GM18861 (cell line): Measurements from ENCODE around the gene RACK1.
A peak's percentile ranks its signal among the peaks of the same experiment; 100 is the strongest.

Experiments
- ATAC-seq: cut with Tn5 transposase; IDR thresholded peaks from one replicate; pipeline ENCODE4 v1.9.1; 2021; ENCODE audit not compliant: unreplicated experiment

The RACK1 gene

DNA sequence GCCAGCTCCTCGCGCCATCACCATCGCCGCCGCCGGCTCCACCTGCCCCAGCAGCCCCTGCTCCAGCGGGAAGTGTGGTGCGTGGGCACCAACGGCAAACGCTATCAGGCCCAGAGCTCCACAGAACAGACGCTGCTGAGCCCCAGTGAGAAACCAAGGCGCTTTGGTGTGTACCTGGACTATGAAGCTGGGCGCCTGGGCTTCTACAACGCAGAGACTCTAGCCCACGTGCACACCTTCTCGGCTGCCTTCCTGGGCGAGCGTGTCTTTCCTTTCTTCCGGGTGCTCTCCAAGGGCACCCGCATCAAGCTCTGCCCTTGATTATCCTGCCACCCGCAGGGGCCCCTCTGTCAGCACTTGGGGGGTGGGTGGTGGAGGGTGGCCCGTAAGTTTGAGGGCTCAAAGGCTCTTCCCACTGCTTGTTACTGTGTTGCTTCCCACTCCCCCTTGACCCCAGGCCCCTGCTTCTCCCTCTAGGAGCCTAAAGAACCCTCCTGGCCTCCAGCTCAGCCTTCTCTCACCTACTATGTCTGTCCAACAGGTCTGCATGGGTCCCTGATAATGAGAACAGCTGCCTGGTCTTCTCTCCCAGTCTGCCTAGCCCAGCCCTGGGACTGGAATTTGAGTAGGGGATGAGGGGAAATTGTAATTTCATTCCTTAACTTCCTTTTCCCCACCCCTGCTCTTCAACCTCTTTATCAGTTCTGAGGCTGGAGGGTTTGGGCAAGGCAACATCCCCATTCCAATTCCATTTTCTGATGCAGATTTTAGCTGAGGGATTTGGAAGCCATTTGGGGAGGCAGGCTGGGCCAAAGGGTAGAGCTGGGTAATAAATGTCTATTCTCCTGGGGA, 9.0 kb downstream of the RACK1 start:
- no peak for ATAC-seq

DNA sequence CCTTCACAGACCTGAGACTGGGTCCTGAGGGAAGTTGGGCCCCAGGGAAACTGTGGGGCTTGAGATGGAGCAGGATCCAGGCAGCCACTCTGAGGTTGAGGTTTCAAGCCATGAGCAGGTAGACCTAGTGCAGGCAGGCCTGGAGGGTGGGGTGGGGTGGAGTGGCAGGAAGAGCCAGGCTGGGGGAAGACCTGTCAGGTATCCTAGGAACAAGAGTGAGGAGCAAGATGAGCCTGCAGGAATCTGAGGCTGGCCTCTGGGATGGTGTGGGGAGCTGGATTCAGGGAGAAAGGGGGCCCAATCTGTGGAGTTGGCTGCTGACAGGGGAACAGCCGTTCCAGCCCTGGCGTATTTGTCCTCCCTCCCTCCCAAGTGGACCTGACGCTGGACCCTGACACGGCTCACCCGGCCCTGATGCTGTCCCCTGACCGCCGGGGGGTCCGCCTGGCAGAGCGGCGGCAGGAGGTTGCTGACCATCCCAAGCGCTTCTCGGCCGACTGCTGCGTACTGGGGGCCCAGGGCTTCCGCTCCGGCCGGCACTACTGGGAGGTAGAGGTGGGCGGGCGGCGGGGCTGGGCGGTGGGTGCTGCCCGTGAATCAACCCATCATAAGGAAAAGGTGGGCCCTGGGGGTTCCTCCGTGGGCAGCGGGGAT, 9.8 kb downstream of the RACK1 start:
- no peak for ATAC-seq

DNA sequence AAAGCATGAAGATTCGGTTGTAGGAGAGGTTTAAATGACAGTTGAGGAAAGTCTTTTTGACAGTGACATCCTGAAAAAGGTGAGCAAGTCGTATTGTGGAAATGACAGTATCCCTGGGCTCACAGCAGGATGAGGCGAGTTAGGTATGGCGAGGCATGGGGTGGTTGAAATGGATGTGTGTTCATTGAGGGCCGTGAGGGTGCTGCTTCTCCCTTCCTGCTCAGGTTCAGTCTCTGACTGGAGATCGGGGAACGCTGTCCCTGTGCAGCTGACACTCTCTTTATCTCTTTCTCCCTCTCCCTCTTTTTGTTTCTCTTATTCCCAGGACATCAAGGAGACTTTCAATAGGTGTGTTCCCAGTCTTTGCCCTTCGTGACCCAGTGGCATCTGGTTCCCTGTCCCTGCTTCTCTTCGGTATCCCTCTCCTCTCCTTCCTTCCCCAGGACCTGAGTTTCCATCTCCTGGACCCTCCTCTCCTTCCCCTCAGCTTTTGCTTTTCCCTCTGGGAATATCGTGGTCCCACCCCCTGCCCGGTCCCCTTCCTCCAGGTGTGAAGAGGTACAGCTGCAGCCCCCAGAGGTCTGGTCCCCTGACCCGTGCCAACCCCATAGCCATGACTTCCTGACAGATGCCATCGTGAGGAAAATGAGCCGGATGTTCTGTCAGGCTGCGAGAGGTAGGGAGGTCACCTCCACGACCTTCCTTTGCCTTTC, 10.5 kb downstream of the RACK1 start:
- no peak for ATAC-seq

DNA sequence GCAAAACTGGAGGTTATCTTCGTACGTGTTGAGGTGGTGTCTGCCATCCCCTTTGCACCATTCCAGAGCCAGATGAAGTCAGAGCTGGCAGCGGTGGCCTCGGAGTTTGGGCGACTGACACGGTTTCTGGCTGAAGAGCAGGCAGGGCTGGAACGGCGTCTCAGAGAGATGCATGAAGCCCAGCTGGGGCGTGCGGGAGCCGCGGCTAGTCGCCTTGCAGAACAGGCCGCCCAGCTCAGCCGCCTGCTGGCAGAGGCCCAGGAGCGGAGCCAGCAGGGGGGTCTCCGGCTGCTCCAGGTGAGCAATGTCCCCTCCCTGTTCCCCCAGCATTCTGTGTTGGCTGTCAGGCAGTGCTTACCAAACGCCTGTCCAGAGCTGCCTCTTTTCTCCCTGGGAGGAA, 11.1 kb downstream of the RACK1 start:
- no peak for ATAC-seq

DNA sequence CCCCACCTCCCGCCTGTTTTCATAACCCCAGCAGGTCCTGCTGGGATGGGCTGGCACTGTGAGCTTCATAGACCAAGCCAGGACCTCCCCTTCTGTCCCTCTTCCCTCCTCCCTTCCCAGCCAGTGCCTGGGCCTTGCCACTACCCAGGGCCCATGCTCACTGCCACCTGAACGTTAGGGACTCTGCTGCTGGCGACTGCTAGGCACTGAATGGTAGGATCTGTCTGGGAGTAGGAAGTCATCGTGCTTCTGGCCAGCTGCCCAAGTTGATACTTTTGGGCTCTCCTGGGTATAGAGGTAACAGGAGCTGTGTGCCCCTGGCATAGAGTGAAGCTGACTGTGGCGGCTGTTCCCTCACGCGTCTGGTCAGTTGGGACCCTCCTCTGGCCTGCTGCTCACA, 12.3 kb downstream of the RACK1 start:
- ATAC-seq: no peak

DNA sequence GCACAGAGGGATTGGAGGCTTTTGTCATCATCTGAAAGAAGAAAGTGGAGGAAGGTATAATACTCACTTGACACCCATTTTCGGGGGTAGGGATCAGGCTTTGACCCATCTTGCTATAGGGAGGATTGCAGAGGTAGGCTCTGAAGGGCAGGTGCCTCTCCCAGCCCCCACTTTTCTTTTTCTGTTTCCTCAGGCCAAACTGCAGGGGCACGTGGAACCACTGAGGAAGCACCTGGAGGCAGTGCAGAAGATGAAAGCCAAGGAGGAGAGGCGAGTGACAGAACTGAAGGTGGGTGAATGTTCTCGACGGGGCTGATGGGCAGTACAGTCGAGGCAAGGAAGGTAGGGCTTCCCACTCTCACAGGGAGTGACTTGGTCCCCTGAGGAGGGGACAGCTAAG, 13.2 kb downstream of the RACK1 start:
- no peak for ATAC-seq

DNA sequence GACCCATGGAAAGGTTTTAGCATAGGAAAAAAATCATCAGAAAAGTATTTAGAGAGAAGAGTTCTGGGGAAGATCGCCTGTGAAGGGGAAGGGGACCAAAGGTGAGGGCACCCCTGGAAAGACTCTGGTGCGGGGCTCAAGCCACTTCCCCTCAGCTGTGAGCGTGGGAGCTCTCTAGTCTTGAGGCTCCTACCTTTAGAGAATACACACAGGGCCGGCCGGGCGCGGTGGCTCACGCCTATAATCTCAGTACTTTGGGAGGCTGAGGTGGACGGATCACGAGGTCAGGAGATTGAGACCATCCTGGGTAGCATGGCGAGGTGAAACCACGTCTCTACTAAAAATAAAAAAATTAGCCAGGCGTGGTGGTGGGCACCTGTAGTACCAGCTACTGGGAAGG, 13.7 kb downstream of the RACK1 start:
- ATAC-seq: no peak

DNA sequence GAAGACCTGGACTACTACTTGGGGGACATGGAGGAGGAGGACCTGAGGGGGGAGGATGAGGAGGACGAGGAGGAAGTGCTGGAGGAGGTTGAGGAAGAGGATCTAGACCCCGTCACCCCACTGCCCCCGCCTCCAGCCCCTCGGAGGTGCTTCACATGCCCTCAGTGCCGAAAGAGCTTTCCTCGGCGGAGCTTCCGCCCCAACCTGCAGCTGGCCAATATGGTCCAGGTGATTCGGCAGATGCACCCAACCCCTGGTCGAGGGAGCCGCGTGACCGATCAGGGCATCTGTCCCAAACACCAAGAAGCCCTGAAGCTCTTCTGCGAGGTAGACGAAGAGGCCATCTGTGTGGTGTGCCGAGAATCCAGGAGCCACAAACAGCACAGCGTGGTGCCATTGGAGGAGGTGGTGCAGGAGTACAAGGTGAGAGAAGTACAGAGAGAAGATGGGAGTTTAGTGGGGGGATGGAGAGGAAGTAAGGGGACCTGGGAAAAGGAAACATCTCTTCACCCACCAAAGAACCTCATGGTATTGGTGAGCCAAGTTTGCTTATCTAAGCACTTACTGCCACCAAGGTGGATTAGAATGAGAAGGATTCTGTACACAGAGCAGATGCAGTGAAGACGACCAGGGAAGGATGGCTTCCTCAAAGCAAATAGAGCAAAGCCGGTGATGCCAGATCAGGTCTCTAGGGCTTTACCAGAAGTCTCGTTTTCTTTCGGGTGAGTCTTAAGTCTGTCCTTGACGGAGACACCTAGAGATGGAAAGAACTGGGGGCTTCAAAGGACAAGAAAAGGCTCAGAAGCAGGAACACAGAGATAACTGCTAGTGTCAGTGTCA, 19.1 kb downstream of the RACK1 start:
- no peak for ATAC-seq

DNA sequence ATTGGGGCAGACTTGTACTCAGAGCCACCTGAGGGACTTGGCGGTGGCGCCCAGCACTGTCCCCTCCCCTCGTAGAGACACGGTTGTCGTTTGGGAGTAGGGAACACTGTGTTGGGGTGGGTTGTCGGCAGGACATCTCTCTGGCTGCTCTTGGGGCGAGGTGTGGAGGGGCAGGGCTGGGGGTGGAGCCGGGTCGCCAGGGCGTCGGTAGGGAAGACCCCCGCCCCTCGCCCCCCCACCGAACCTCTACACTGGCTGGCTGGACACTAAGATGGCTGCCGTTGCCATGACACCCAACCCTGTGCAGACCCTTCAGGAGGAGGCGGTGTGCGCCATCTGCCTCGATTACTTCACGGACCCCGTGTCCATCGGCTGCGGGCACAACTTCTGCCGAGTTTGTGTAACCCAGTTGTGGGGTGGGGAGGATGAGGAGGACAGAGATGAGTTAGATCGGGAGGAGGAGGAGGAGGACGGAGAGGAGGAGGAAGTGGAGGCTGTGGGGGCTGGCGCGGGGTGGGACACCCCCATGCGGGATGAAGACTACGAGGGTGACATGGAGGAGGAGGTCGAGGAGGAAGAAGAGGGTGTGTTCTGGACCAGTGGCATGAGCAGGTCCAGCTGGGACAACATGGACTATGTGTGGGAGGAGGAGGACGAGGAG, 19.8 kb downstream of the RACK1 start:
- no peak for ATAC-seq

DNA sequence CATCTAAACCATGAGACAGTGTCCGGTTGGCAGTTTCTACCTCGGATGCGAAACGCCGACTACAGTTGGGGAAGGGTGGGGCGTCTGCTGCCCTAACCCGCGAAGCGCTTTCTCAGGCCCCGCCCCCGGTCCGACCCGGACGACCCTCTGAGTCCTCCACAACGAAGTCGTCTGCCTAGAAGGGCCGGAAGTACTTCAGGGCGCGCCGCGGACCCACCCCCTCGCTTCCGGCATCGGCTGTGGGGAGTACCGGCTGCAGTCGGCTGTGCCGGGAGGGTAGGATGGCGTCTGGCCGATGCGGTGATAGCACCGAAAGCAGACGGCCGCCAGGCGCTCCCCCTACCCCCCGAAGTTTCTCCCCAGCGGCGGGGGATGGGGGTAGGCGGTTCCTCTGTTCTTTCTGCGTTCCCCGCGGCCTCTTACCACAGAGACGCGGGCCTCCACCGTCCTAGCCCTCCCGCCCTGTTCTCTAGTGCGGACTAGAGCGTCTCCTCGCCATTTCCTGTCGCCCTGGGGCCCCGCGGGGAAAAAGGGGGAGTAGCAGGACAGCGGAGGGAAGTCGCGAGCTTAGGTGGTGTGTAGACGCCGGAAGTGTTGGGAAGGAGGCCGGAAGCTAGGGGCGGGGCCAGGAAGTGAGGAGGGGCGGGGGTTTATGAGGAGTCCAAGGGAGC, 20.5 kb downstream of the RACK1 start, which contains the start of gene TRIM41:
Gene TRIM41 (plus strand): TSS at position 224 of the 671 bp plus-strand sequence. CDS start 719 bp downstream, outside the sequence.
- peak; percentile 41 for ATAC-seq

DNA sequence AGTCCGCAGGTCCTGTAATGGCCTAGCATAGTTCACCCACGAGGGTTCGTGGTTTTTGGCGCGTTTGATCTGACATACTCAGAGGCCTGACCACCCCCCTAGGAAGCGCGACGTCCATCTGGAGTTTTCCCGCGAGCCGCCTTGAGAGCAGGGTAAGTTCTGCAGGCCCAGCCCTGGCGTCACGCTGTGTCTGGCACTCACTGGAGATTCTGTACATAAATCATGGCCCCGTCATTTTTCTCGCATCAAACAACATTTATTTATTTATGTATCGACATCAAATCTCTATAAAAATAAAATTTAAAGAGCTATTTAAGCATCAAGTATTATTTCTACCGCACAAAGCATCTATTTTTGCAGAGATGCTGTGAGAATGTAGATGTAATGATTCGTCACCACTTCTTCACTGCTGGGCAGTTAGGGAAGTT, 21.1 kb downstream of the RACK1 start:
- ATAC-seq: no peak

DNA sequence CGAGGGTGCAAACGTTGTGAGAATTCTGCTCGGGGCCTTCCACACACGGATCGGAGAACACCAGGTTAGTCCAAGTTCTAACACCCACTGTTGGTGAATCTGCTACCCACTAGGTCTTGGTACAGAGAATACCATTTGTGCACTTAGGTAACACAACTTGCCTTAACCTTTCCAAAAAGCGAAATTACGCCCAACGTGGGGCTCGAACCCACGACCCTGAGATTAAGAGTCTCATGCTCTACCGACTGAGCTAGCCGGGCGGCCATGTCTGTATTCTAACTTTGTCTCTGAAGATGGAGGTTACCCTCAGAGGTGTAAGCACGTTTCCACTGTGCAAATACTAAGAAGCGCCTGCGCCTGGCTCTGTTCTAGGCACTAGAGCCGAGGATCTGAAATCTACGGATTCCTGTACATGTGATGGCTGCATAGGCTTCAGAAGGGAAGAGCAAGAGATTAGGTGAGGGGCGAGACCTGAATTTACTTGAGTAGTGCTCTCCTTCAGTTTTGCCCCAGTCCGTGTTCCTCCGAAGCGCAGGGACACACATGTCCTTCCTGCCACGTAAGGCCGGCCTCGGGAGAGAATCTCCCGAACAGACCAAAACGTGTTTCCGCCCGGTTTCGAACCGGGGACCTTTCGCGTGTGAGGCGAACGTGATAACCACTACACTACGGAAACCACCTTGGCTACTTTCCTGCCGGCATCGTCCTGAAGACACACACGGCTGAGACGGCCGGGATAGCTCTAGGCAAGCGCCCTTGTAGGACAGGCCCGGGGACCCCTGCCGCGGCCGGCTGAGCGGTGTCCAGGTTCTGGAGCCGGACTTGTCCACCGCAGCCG, 21.7 kb downstream of the RACK1 start:
- ATAC-seq: peak; percentile 20

DNA sequence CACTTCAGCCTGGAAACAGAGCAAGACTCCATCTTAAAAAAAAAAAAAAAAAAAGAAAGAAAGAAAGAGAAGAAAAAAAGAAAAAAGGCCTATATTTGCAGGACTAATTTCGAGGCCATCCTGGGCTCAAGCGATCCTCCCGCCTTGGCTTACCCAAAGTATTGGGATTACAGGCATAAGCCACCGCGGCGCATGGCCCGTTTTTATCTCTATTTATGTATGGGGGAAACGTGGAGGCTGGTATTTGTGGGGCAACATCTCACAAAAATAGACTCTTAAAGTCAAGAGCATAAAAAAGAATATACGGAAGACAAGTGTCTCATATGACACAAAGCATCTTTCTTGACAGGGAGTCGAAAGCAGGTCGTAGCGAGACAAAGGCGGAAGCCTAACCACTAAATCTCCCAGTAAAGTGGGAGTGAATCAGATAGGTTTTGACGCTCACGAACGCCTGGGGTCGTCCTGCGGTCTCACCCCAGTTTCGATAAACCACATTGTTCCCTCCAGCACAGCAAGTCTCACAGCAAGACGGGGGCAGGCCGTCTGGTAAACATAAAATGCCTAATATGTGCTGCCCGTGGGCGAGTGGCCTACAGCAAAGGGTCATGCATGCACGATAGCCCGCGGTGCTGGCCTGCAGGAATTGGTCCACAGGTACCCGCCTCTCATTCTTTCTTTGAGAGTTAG, 22.5 kb downstream of the RACK1 start:
- ATAC-seq: no peak

DNA sequence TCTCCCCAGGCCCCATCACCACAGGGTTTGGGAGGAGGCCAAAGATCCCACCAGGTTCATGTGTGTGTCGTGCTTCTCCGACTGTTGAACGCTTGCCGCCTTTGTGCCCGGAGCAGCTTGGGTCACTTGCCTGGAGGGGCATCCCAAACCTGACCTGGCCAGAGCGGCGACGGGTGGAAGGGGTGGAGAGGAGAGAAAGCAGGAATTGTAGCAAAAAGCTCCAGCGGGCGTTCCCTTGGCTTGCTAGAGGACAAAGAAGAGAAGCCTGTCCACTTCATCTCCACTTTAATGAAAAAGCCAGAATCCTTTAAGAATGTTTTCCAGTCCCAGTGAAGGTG, 23.6 kb downstream of the RACK1 start:
- ATAC-seq: no peak

DNA sequence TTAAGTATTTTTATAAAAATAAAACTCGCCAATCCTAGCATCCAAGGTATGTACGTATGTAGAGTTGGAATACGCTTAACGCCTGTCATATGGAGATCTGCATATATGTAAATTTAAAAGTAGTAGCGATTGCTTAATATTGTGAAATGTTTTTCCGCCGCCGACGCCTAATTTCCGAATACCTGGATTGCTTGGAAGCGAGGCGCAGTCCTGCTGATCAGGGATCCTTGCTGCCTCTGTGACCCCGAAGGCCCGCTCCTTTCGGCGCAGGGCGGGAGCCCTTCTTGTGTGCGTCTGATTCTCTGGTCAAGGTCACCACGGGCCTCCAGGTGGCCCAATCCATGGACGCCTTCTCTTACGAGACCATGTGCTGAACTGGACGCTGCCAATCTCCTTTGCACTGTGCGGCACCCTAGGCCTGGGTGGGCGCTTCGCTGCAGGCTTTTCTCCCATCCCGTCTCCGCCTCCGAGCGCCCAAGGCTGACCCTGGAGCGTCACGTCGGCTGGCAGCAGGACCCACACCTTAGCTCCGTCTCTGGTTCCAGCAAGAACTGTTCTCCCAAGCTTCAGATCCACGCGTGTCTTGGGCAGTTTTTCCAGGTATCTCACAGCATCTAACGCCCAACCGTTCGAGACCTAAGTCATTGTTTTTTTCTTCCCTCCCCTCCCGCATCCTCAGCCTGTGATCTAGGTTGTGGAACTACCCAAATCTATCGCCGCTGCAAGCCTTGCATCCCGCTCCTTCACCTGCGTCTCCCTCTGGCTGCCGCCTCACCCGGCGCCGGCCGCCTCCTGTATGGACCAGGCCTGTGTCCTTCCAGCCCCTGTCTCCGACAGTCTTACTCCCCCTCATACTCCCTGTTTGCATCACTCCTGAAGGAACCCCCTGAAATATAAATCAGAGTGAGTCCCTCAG, 24.2 kb downstream of the RACK1 start:
- ATAC-seq: no peak

DNA sequence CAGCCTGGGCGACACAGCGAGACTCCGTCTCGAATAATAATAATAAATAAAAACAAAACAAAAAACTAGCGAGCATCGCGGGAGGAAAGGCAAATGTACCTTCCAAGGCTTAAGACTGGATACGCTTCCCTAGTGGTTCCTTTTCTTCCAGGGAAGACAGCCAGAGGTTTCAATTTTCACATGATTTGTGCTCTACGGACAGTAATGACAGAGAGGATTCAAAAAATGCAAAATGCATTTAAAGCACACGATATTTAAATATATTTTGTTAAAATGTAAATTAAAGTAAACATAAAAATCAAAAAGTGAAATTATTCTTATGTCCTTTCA, 24.9 kb downstream of the RACK1 start:
- no peak for ATAC-seq

DNA sequence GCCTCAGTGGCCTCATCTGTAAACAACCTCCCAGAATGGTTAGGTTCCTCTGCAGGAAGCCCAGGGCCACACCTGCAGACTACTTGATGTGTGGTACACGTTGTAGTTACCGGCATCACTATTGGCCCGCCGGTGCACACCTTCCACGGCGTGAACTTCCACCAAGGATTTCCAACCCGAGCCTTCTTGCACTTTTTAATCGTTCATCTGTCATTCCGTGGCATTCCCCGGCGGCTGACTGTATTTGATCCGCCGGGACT, 26.0 kb downstream of the RACK1 start:
- ATAC-seq: peak; percentile 12
